ENCODE measurements around the gene BCDIN3D. TPM values are rescaled to one million over a fixed set of nuclear protein-coding genes. Genes with fewer than 3 reads are reported as not detected.
A peak's percentile ranks its signal among the peaks of the same experiment; 100 is the strongest.

BCDIN3D gene
- total and polyA plus RNA-seq, 5 donors from 2014 or later, result 4.6 to 9.8 (median 8.6) TPM

- Mint-ChIP-seq H3K9me3 (peaks cover 0 to 4% (median 0%) of the 10 kb centered on the region in 7 donors), H3K27me3 (peaks cover 9% of the 10 kb centered on the region), H3K27ac (no peak overlapping the region), H3K4me1 (no peaks in the 10 kb centered on the region), H3K4me3 (no peak overlapping the region), H3K36me3 (no peaks in the 10 kb centered on the region)
- no peaks in the 10 kb centered on the region for H3K36me3 ChIP-seq (ENCODE audit: control insufficient read depth, insufficient read depth, low read length)
- no peaks in the 10 kb centered on the region for H3K27me3 ChIP-seq (ENCODE audit: control insufficient read depth, insufficient read depth, low read length)
- H3K4me3 ChIP-seq (ENCODE audit: low read depth, low read length), result no peak overlapping the region
- no peak overlapping the region for H3K27ac ChIP-seq (ENCODE audit: insufficient read depth, low read length, poor library complexity, severe bottlenecking)
- no peak for DNase-seq
- H3K9me3 ChIP-seq (ENCODE audit: control insufficient read depth in 2 of 2, low read length in 2 of 2), result peaks cover 0 to 4% of the 10 kb centered on the region in 2 experiments
- no peak for ATAC-seq (ENCODE audit: low read depth in 2 of 2)
- H3K4me1 ChIP-seq (ENCODE audit: control insufficient read depth, insufficient read depth, low read length, poor library complexity, severe bottlenecking), result no peaks in the 10 kb centered on the region
Measured at GRCh38 chr12:49792181-49792970, 50.5 kb downstream of the BCDIN3D start.

GRCh38 chr12:49791700-49792099, 51.2 kb downstream of the BCDIN3D start:
- no peaks in the 10 kb centered on the region for H3K27me3 ChIP-seq (ENCODE audit: control insufficient read depth, insufficient read depth, low read length)
- H3K4me3 ChIP-seq (ENCODE audit: low read depth, low read length), result no peak overlapping the region
- H3K4me1 Mint-ChIP-seq, result no peaks in the 10 kb centered on the region
- peaks cover 0 to 5% (median 0%) of the 10 kb centered on the region in 7 donors for H3K9me3 Mint-ChIP-seq
- H3K27ac ChIP-seq (ENCODE audit: insufficient read depth, low read length, poor library complexity, severe bottlenecking), result no peak overlapping the region
- peaks cover 13% of the 10 kb centered on the region for H3K27me3 Mint-ChIP-seq
- H3K9me3 ChIP-seq (ENCODE audit: control insufficient read depth in 2 of 2, low read length in 2 of 2), result peaks cover 0 to 4% of the 10 kb centered on the region in 2 experiments
- H3K4me1 ChIP-seq (ENCODE audit: control insufficient read depth, insufficient read depth, low read length, poor library complexity, severe bottlenecking), result no peaks in the 10 kb centered on the region
- ATAC-seq (ENCODE audit: low read depth in 2 of 2) (no peak), DNase-seq (no peak)
- H3K36me3 ChIP-seq (ENCODE audit: control insufficient read depth, insufficient read depth, low read length), result no peaks in the 10 kb centered on the region
- no peaks in the 10 kb centered on the region for H3K36me3 Mint-ChIP-seq
- no peak overlapping the region for H3K4me3 Mint-ChIP-seq
- H3K27ac Mint-ChIP-seq, result no peak overlapping the region

GRCh38 chr12:49790741-49791555, 52.0 kb downstream of the BCDIN3D start:
- H3K27me3 ChIP-seq (ENCODE audit: control insufficient read depth, insufficient read depth, low read length), result no peaks in the 10 kb centered on the region
- DNase-seq (no peak), ATAC-seq (ENCODE audit: low read depth in 2 of 2) (no peak)
- Mint-ChIP-seq H3K27me3 (peaks cover 13% of the 10 kb centered on the region), H3K36me3 (no peaks in the 10 kb centered on the region), H3K27ac (peak overlapping the region in 1 of 3 donors; percentile 26), H3K9me3 (peaks cover 0 to 5% (median 0%) of the 10 kb centered on the region in 7 donors), H3K4me1 (no peaks in the 10 kb centered on the region), H3K4me3 (no peak overlapping the region)
- H3K9me3 ChIP-seq (ENCODE audit: control insufficient read depth in 2 of 2, low read length in 2 of 2), result peaks cover 0 to 4% of the 10 kb centered on the region in 2 experiments
- no peaks in the 10 kb centered on the region for H3K36me3 ChIP-seq (ENCODE audit: control insufficient read depth, insufficient read depth, low read length)
- no peak overlapping the region for H3K27ac ChIP-seq (ENCODE audit: insufficient read depth, low read length, poor library complexity, severe bottlenecking)
- no peaks in the 10 kb centered on the region for H3K4me1 ChIP-seq (ENCODE audit: control insufficient read depth, insufficient read depth, low read length, poor library complexity, severe bottlenecking)
- no peak overlapping the region for H3K4me3 ChIP-seq (ENCODE audit: low read depth, low read length)

GRCh38 chr12:49789992-49790391, 52.9 kb downstream of the BCDIN3D start:
- Histone ChIP-seq H3K36me3 (ENCODE audit: control insufficient read depth, insufficient read depth, low read length) (no peaks in the 10 kb centered on the region), H3K4me3 (ENCODE audit: low read depth, low read length) (no peak overlapping the region), H3K9me3 (ENCODE audit: control insufficient read depth in 2 of 2, low read length in 2 of 2) (peaks cover 0 to 4% of the 10 kb centered on the region in 2 experiments), H3K27me3 (ENCODE audit: control insufficient read depth, insufficient read depth, low read length) (no peaks in the 10 kb centered on the region), H3K4me1 (ENCODE audit: control insufficient read depth, insufficient read depth, low read length, poor library complexity, severe bottlenecking) (no peaks in the 10 kb centered on the region), H3K27ac (ENCODE audit: insufficient read depth, low read length, poor library complexity, severe bottlenecking) (no peak overlapping the region)
- no peak overlapping the region for H3K27ac Mint-ChIP-seq
- H3K36me3 Mint-ChIP-seq, result no peaks in the 10 kb centered on the region
- ATAC-seq (ENCODE audit: low read depth in 2 of 2) (no peak), DNase-seq (no peak)
- H3K9me3 Mint-ChIP-seq, result peaks cover 0 to 5% (median 0%) of the 10 kb centered on the region in 7 donors
- no peaks in the 10 kb centered on the region for H3K4me1 Mint-ChIP-seq
- peaks cover 11% of the 10 kb centered on the region for H3K27me3 Mint-ChIP-seq
- peak overlapping the region in 1 of 4 donors; percentile 61 for H3K4me3 Mint-ChIP-seq

- ATAC-seq (ENCODE audit: low read depth in 2 of 2), result no peak
- H3K27ac Mint-ChIP-seq, result no peak overlapping the region
Measured at GRCh38 chr12:49787672-49788071, 55.2 kb downstream of the BCDIN3D start.

More at GRCh38 chr12:49787672-49788071, 55.2 kb downstream of the BCDIN3D start:
- H3K4me3 ChIP-seq (ENCODE audit: low read depth, low read length), result no peak overlapping the region
- no peak overlapping the region for H3K4me3 Mint-ChIP-seq
- no peak for DNase-seq
- peaks cover 6% of the 10 kb centered on the region for H3K27me3 ChIP-seq (ENCODE audit: control insufficient read depth, insufficient read depth, low read length)
- H3K27me3 Mint-ChIP-seq, result peaks cover 18% of the 10 kb centered on the region
- peaks cover 0 to 5% (median 0%) of the 10 kb centered on the region in 7 donors for H3K9me3 Mint-ChIP-seq
- peaks cover 0 to 4% of the 10 kb centered on the region in 2 experiments for H3K9me3 ChIP-seq (ENCODE audit: control insufficient read depth in 2 of 2, low read length in 2 of 2)
- no peaks in the 10 kb centered on the region for H3K36me3 Mint-ChIP-seq
- H3K4me1 Mint-ChIP-seq, result no peaks in the 10 kb centered on the region
- no peaks in the 10 kb centered on the region for H3K36me3 ChIP-seq (ENCODE audit: control insufficient read depth, insufficient read depth, low read length)
- no peaks in the 10 kb centered on the region for H3K4me1 ChIP-seq (ENCODE audit: control insufficient read depth, insufficient read depth, low read length, poor library complexity, severe bottlenecking)
- no peak overlapping the region for H3K27ac ChIP-seq (ENCODE audit: insufficient read depth, low read length, poor library complexity, severe bottlenecking)

Other genes starting within 250 kb of the BCDIN3D start
- not detected for gene FAM186B, start 237.5 kb downstream of the BCDIN3D start, total RNA-seq
- under 1 TPM in 1 of 4 donors, not detected in 3; 0.14 TPM for gene FAM186B, start 237.5 kb downstream of the BCDIN3D start, polyA plus RNA-seq
- 6.3 TPM for gene PRPF40B, start 219.5 kb downstream of the BCDIN3D start, total RNA-seq
- 1 to 10 TPM in 3 of 4 donors, under 1 TPM in 1; 0.78 to 3.2 (median 1.7) TPM for gene PRPF40B, start 219.5 kb downstream of the BCDIN3D start, polyA plus RNA-seq
- gene FMNL3, start 135.7 kb downstream of the BCDIN3D start, total RNA-seq, result 21.4 TPM
- gene FMNL3, start 135.7 kb downstream of the BCDIN3D start, polyA plus RNA-seq, result 1 to 10 TPM; 3.8 to 9.0 (median 5.0) TPM
- 376 TPM for gene TMBIM6, start 101.5 kb downstream of the BCDIN3D start, total RNA-seq
- gene TMBIM6, start 101.5 kb downstream of the BCDIN3D start, polyA plus RNA-seq, result 1,000 to 10,000 TPM; 1,002 to 1,224 (median 1,189) TPM
- 7.8 TPM for gene NCKAP5L, start 14.7 kb downstream of the BCDIN3D start, total RNA-seq
- under 1 TPM; 0.18 to 0.91 (median 0.56) TPM for gene NCKAP5L, start 14.7 kb downstream of the BCDIN3D start, polyA plus RNA-seq
- gene FAIM2, start 60.8 kb upstream of the BCDIN3D start, total RNA-seq, result 0.10 TPM
- 1 to 10 TPM in 3 of 4 donors, under 1 TPM in 1; 0.31 to 6.5 (median 3.1) TPM for gene FAIM2, start 60.8 kb upstream of the BCDIN3D start, polyA plus RNA-seq
- gene AQP2, start 107.6 kb upstream of the BCDIN3D start, total RNA-seq, result not detected
- gene AQP2, start 107.6 kb upstream of the BCDIN3D start, polyA plus RNA-seq, result not detected
- not detected for gene AQP5, start 118.8 kb upstream of the BCDIN3D start, total RNA-seq
- gene AQP5, start 118.8 kb upstream of the BCDIN3D start, polyA plus RNA-seq, result not detected
- gene AQP6, start 129.8 kb upstream of the BCDIN3D start, total RNA-seq, result not detected
- not detected for gene AQP6, start 129.8 kb upstream of the BCDIN3D start, polyA plus RNA-seq
- 17.2 TPM for gene RACGAP1, start 182.4 kb upstream of the BCDIN3D start, total RNA-seq
- gene RACGAP1, start 182.4 kb upstream of the BCDIN3D start, polyA plus RNA-seq, result 10 to 100 TPM; 17.1 to 22.9 (median 18.0) TPM
- 2.1 TPM for gene ASIC1, start 214.5 kb upstream of the BCDIN3D start, total RNA-seq
- gene ASIC1, start 214.5 kb upstream of the BCDIN3D start, polyA plus RNA-seq, result under 1 TPM in 3 of 4 donors, not detected in 1; 0.47 to 0.49 (median 0.49) TPM
- gene SMARCD1, start 242.2 kb upstream of the BCDIN3D start, total RNA-seq, result 75.2 TPM
- gene SMARCD1, start 242.2 kb upstream of the BCDIN3D start, polyA plus RNA-seq, result 10 to 100 TPM; 12.0 to 22.3 (median 13.8) TPM

All from CD4-positive, CD25-positive, alpha-beta regulatory T cell (primary cell).